ENCODE data around the gene PACRG. TPM values are rescaled to one million over a fixed set of nuclear protein-coding genes. Genes with fewer than 3 reads are reported as not detected.

PACRG gene
- polyA plus RNA-seq, 1 donor: 20.2 TPM

GRCh38 chr6:163199371-163199770, 471.6 kb downstream of the PACRG start:
- no peak for DNase-seq

GRCh38 chr6:163200289-163200688, 472.5 kb downstream of the PACRG start:
- no peak for DNase-seq

- DNase-seq: no peak
These were observed 472.9 kb downstream of the PACRG start for GRCh38 chr6:163200694-163201093.

GRCh38 chr6:163201855-163202254, 474.1 kb downstream of the PACRG start:
- DNase-seq: no peak

- no peak for DNase-seq
These were observed 478.4 kb downstream of the PACRG start for GRCh38 chr6:163206196-163206595.

GRCh38 chr6:163207431-163208383, 479.9 kb downstream of the PACRG start:
- DNase-seq: no peak

- no peak for DNase-seq
These were observed 481.2 kb downstream of the PACRG start for GRCh38 chr6:163209005-163209404.

GRCh38 chr6:163212123-163212522, 484.3 kb downstream of the PACRG start:
- DNase-seq: no peak

- no peak for DNase-seq
These were observed 486.5 kb downstream of the PACRG start for GRCh38 chr6:163214259-163214658.

- DNase-seq: no peak
These were observed 490.7 kb downstream of the PACRG start for GRCh38 chr6:163218361-163218894.

- DNase-seq: no peak
These were observed 498.5 kb downstream of the PACRG start for GRCh38 chr6:163226181-163226835.

- DNase-seq: no peak
These were observed 499.2 kb downstream of the PACRG start for GRCh38 chr6:163226836-163227485.

- no peak for DNase-seq
These were observed 500.3 kb downstream of the PACRG start for GRCh38 chr6:163228041-163228440.

- DNase-seq: no peak
These were observed 501.3 kb downstream of the PACRG start for GRCh38 chr6:163229050-163229449.

GRCh38 chr6:163230901-163231300, 503.1 kb downstream of the PACRG start:
- DNase-seq: no peak

GRCh38 chr6:163231356-163232014, 503.7 kb downstream of the PACRG start:
- no peak for DNase-seq

- no peak for DNase-seq
These were observed 504.3 kb downstream of the PACRG start for GRCh38 chr6:163232015-163232523.

- no peak for DNase-seq
These were observed 504.9 kb downstream of the PACRG start for GRCh38 chr6:163232649-163233048.

GRCh38 chr6:163237110-163237509, 509.3 kb downstream of the PACRG start:
- DNase-seq: no peak

- DNase-seq: no peak
These were observed 512.0 kb downstream of the PACRG start for GRCh38 chr6:163239572-163240340.

- no peak for DNase-seq
These were observed 512.8 kb downstream of the PACRG start for GRCh38 chr6:163240556-163240955.

Measured in left kidney (tissue), 2 donors.